ENCODE results near the gene EDIL3.

DNA sequence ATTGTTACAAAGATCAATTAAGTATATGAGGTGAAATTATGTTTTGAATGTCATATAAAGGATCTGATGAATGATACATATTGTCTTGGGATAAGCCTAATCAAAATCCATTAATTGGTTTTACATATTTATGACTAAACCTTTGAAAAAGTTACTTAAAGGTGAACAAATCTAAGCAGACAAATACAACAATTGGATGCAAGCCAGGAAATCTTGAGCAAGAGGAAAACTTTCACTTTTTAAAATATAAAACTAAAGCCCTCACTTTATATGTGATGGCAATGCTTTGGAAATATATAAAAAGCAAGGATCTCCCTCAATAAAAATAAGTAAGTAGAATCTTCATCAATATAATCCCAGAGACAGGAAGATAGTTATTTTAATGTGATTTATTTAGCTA, 80.1 kb downstream of the EDIL3 start:
- TF ChIP-seq, protein P1, sequence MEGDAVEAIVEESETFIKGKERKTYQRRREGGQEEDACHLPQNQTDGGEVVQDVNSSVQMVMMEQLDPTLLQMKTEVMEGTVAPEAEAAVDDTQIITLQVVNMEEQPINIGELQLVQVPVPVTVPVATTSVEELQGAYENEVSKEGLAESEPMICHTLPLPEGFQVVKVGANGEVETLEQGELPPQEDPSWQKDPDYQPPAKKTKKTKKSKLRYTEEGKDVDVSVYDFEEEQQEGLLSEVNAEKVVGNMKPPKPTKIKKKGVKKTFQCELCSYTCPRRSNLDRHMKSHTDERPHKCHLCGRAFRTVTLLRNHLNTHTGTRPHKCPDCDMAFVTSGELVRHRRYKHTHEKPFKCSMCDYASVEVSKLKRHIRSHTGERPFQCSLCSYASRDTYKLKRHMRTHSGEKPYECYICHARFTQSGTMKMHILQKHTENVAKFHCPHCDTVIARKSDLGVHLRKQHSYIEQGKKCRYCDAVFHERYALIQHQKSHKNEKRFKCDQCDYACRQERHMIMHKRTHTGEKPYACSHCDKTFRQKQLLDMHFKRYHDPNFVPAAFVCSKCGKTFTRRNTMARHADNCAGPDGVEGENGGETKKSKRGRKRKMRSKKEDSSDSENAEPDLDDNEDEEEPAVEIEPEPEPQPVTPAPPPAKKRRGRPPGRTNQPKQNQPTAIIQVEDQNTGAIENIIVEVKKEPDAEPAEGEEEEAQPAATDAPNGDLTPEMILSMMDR (IDR thresholded peaks at IDR 0.05; ENCODE audit: low read length), result no peak
- TF ChIP-seq EZH2 (optimal IDR thresholded peaks at IDR 0.05; ENCODE audit: low read depth, low read length), result no peak
- no peak for TF ChIP-seq EZH2phosphoT487 (IDR thresholded peaks at IDR 0.05; ENCODE audit: low read length)
